ENCODE measurements around the gene DNMT3A.

GRCh38 chr2:25253153-25253626 lies 88.5 kb downstream of the DNMT3A start:
- TF ChIP-seq CTCF (IDR thresholded peaks at IDR 0.05) (no peak), POLR2A (IDR thresholded peaks at IDR 0.05) (no peak)
